Effector memory CD8-positive, alpha-beta T cell (primary cell): ENCODE measurements around the gene BBS9.
"Not testable (repeated sequence)": the region's sequence is repeated elsewhere in the genome, so short reads cannot be mapped to it uniquely, and the experiment has no call there.

Experiments
- ATAC-seq: fragments of 150-1000 bp; cut with Tn5 transposase; replicated peaks from 2 replicates; pipeline ENCODE4 v1.10.0; 2021; ENCODE audit warnings: mild to moderate bottlenecking, moderate library complexity
- DNase-seq, 3 experiments: peaks; one replicate each; pipeline ENCODE4 v3.0.0; 2021
- H3K27ac Mint-ChIP-seq, 2 donors: one replicate each; pipeline ENCODE4 v1.8.0; 2022; ENCODE audit warnings: mild to moderate bottlenecking in 2 of 2, mixed read lengths in 2 of 2, moderate library complexity in 2 of 2
- H3K27me3 Mint-ChIP-seq, 2 donors: one replicate each; pipeline ENCODE4 v1.8.0; 2022; ENCODE audit warnings: mixed read lengths in 2 of 2
- H3K36me3 Mint-ChIP-seq: one replicate; pipeline ENCODE4 v1.8.0; 2022; ENCODE audit warnings: mild to moderate bottlenecking, moderate library complexity, mixed read lengths; ENCODE audit not compliant: insufficient read depth
- H3K4me1 Mint-ChIP-seq, 2 donors: one replicate each; pipeline ENCODE4 v1.8.0; 2022; ENCODE audit warnings: low read depth in 2 of 2, mixed read lengths in 2 of 2
- H3K4me3 Mint-ChIP-seq, 2 donors: one replicate each; pipeline ENCODE4 v1.8.0; 2022; ENCODE audit warnings: mild to moderate bottlenecking in 2 of 2, mixed read lengths in 2 of 2, moderate library complexity in 2 of 2
- H3K9me3 Mint-ChIP-seq, 2 donors: one replicate each; pipeline ENCODE4 v1.8.0; 2022; ENCODE audit warnings: mixed read lengths in 2 of 2

BBS9 gene

GRCh38 chr7:33503014-33503413, 373.6 kb downstream of the BBS9 start:
- no peak for DNase-seq
- H3K36me3 Mint-ChIP-seq: peaks cover 4% of the 10 kb centered on the region
- ATAC-seq: no peak
- H3K4me3 Mint-ChIP-seq: no peak overlapping the region
- H3K27ac Mint-ChIP-seq: no peak overlapping the region
- H3K4me1 Mint-ChIP-seq: no peaks in the 10 kb centered on the region
- no peaks in the 10 kb centered on the region for H3K9me3 Mint-ChIP-seq
- no peaks in the 10 kb centered on the region for H3K27me3 Mint-ChIP-seq

- H3K27me3 Mint-ChIP-seq: no peaks in the 10 kb centered on the region
- no peaks in the 10 kb centered on the region for H3K4me1 Mint-ChIP-seq
- ATAC-seq (no peak), DNase-seq (no peak)
- no peak overlapping the region for H3K27ac Mint-ChIP-seq
- no peaks in the 10 kb centered on the region for H3K9me3 Mint-ChIP-seq
- H3K4me3 Mint-ChIP-seq: no peak overlapping the region
- H3K36me3 Mint-ChIP-seq: peaks cover 4% of the 10 kb centered on the region
Measured at GRCh38 chr7:33503736-33504135, 374.4 kb downstream of the BBS9 start.

DNA sequence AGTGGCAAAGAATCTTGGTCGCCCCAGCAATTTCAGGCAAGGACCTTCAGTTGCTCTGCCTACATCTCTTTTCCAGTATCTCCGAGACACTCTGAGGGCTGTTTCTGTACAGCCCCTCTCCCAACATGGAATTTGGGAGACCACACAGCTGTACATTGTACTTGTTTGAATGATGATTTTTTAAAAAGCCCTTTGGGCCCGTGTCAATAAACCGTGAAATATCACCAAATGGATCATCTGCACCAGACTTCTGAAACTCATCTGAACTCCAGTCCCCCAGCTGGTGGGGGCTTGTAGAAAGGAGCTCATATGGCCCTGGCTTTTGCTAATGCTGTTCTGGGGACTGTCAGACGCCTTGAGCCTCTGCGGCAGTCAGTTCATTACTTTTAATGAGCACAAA, 374.9 kb downstream of the BBS9 start:
- Mint-ChIP-seq H3K4me3 (no peak overlapping the region), H3K9me3 (no peaks in the 10 kb centered on the region), H3K27me3 (no peaks in the 10 kb centered on the region), H3K36me3 (peaks cover 4% of the 10 kb centered on the region), H3K4me1 (no peaks in the 10 kb centered on the region), H3K27ac (no peak overlapping the region)
- DNase-seq (no peak), ATAC-seq (no peak)

DNA sequence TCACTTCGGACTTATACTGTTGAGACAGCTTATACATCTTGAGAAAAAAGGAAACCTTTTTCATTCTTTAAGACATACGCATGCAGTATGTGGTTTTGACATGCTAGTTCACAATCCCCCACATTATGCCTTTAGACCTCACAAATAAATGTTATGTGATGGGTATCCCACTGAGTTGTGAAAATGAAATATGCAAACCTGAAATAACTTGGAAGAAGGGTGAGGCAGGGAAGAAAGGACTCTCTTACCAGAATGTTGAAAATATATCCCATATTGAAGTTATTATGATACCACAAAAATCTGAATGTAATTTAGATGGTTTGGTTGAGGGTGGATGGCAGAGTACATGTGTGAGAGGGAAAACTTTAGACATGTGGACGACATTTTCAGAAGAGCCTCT, 379.8 kb downstream of the BBS9 start:
- H3K27ac Mint-ChIP-seq: peak overlapping the region in 1 of 2 donors; percentile 4
- no peaks in the 10 kb centered on the region for H3K4me1 Mint-ChIP-seq
- no peaks in the 10 kb centered on the region for H3K9me3 Mint-ChIP-seq
- ATAC-seq (no peak), DNase-seq (no peak)
- H3K27me3 Mint-ChIP-seq: no peaks in the 10 kb centered on the region
- no peak overlapping the region for H3K4me3 Mint-ChIP-seq
- peaks cover 4% of the 10 kb centered on the region for H3K36me3 Mint-ChIP-seq

DNA sequence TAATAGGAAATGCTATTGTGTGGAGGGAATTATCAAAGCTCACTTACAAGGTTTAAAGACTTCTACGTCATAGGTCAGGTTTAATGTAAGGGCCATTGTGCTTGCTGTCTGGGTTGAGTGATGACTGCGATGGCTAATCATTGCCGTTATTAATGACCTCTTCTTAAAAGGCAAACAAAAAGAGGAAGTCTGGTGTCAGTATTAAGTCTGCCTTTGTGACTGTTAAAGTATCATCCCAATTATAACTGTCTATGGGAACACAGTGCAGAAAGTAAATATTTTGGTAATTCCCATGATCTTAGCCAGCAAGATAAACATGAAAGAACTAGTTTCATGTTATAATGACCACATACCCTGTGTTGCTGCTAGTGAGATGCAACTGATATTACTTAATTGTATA, 382.4 kb downstream of the BBS9 start:
- H3K4me3 Mint-ChIP-seq: no peak overlapping the region
- ATAC-seq: no peak
- DNase-seq: no peak
- H3K4me1 Mint-ChIP-seq: peaks cover 0 to 2% of the 10 kb centered on the region in 2 donors
- H3K27me3 Mint-ChIP-seq: no peaks in the 10 kb centered on the region
- no peak overlapping the region for H3K27ac Mint-ChIP-seq
- H3K36me3 Mint-ChIP-seq: peaks cover 4% of the 10 kb centered on the region
- no peaks in the 10 kb centered on the region for H3K9me3 Mint-ChIP-seq

DNA sequence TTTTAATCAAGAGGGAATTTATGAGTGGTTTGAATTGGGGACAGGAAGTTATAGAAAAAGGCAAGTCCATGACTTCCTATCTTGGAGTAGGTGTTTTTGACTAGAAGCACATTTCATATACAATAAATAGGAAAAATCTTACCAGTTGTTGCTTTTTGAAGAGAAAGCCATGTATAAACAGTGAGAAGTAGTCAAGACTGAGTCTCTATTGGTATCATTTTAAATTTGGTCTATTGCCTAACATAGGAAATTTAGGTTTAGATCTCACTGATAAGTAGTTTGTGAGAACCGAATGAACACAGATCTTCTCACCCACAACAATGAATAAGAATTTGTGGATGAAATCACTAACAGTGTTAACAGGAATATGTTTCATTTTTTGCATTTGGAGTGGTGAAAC, 387.2 kb downstream of the BBS9 start:
- no peaks in the 10 kb centered on the region for H3K9me3 Mint-ChIP-seq
- no peaks in the 10 kb centered on the region for H3K36me3 Mint-ChIP-seq
- DNase-seq (no peak), ATAC-seq (no peak)
- no peak overlapping the region for H3K27ac Mint-ChIP-seq
- peaks cover 0 to 2% of the 10 kb centered on the region in 2 donors for H3K4me1 Mint-ChIP-seq
- no peaks in the 10 kb centered on the region for H3K27me3 Mint-ChIP-seq
- H3K4me3 Mint-ChIP-seq: no peak overlapping the region

- no peak overlapping the region for H3K4me3 Mint-ChIP-seq
- H3K4me1 Mint-ChIP-seq: peaks cover 0 to 2% of the 10 kb centered on the region in 2 donors
- DNase-seq (no peak), ATAC-seq (no peak)
- H3K36me3 Mint-ChIP-seq: no peaks in the 10 kb centered on the region
- H3K27ac Mint-ChIP-seq: no peak overlapping the region
- no peaks in the 10 kb centered on the region for H3K9me3 Mint-ChIP-seq
- H3K27me3 Mint-ChIP-seq: no peaks in the 10 kb centered on the region
Measured at GRCh38 chr7:33517191-33517590, 387.8 kb downstream of the BBS9 start.

GRCh38 chr7:33527008-33527407, 397.6 kb downstream of the BBS9 start:
- H3K36me3 Mint-ChIP-seq, H3K27me3 Mint-ChIP-seq, DNase-seq, ATAC-seq, H3K4me1 Mint-ChIP-seq, H3K4me3 Mint-ChIP-seq, H3K27ac Mint-ChIP-seq, H3K9me3 Mint-ChIP-seq: not testable (repeated sequence)

DNA sequence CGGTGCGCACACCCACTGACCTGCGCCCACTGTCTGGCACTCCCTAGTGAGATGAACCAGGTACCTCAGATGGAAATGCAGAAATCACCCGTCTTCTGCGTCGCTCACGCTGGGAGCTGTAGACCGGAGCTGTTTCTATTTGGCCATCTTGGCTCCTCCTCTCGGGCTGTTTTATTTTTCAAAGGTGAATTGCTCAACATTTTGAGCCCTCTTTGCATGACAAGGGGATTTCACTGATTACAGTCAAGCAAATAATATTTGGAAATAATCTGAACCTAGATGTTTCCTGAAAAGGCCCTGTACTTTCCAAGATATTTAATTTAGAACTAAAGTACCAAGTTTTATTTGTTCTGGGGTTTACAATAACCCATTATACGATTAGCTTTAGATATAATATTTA, 398.2 kb downstream of the BBS9 start:
- H3K9me3 Mint-ChIP-seq, H3K27ac Mint-ChIP-seq, H3K4me1 Mint-ChIP-seq, H3K4me3 Mint-ChIP-seq, H3K36me3 Mint-ChIP-seq, DNase-seq, H3K27me3 Mint-ChIP-seq, ATAC-seq: not testable (repeated sequence)

GRCh38 chr7:33529070-33529469, 399.7 kb downstream of the BBS9 start:
- ATAC-seq (no peak), DNase-seq (no peak)
- peaks cover under 1 to 10% of the 10 kb centered on the region in 2 donors for H3K4me1 Mint-ChIP-seq
- no peaks in the 10 kb centered on the region for H3K27me3 Mint-ChIP-seq
- no peak overlapping the region for H3K4me3 Mint-ChIP-seq
- no peak overlapping the region for H3K27ac Mint-ChIP-seq
- H3K36me3 Mint-ChIP-seq: no peaks in the 10 kb centered on the region
- H3K9me3 Mint-ChIP-seq: peaks cover 0 to 5% of the 10 kb centered on the region in 2 donors

DNA sequence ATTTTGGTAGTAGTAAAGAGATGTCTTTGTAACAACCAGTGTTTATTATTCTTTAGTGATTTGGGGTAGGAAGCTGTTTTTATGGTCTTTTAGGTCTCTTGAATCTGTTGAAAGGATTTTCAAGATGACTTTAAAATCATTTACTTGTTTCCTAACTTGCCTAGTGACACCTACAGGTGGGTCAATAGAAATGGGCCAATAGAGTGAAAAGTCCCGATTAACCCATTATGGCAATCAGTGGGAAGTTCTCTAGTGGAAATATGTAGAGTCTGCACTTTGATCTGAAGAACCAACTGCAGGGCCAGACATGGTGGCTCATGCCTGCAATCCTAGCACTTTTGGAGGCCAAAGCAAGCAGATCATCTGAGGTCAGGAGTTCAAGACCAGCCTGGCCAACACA, 401.3 kb downstream of the BBS9 start:
- no peak for DNase-seq
- H3K36me3 Mint-ChIP-seq: peaks cover 3% of the 10 kb centered on the region
- H3K9me3 Mint-ChIP-seq: peaks cover 0 to 5% of the 10 kb centered on the region in 2 donors
- H3K27ac Mint-ChIP-seq: no peak overlapping the region
- H3K4me1 Mint-ChIP-seq: peaks cover 14 to 15% of the 10 kb centered on the region in 2 donors
- no peaks in the 10 kb centered on the region for H3K27me3 Mint-ChIP-seq
- no peak overlapping the region for H3K4me3 Mint-ChIP-seq
- ATAC-seq: no peak

- H3K4me3 Mint-ChIP-seq: no peak overlapping the region
- H3K4me1 Mint-ChIP-seq: peaks cover 15% of the 10 kb centered on the region in 2 donors
- no peak for ATAC-seq
- H3K9me3 Mint-ChIP-seq: peaks cover 0 to 5% of the 10 kb centered on the region in 2 donors
- peaks cover 3% of the 10 kb centered on the region for H3K36me3 Mint-ChIP-seq
- H3K27me3 Mint-ChIP-seq: no peaks in the 10 kb centered on the region
- no peak overlapping the region for H3K27ac Mint-ChIP-seq
- no peak for DNase-seq
Measured at GRCh38 chr7:33531888-33532287, 402.5 kb downstream of the BBS9 start.

- no peaks in the 10 kb centered on the region for H3K27me3 Mint-ChIP-seq
- H3K4me3 Mint-ChIP-seq: no peak overlapping the region
- H3K36me3 Mint-ChIP-seq: peaks cover 7% of the 10 kb centered on the region
- H3K4me1 Mint-ChIP-seq: peaks cover 17 to 22% of the 10 kb centered on the region in 2 donors
- DNase-seq: no peak
- H3K9me3 Mint-ChIP-seq: peaks cover 3 to 5% of the 10 kb centered on the region in 2 donors
- no peak for ATAC-seq
- H3K27ac Mint-ChIP-seq: no peak overlapping the region
Measured at GRCh38 chr7:33534833-33535232, 405.5 kb downstream of the BBS9 start.

- H3K27ac Mint-ChIP-seq: no peak overlapping the region
- peaks cover 3 to 9% of the 10 kb centered on the region in 2 donors for H3K9me3 Mint-ChIP-seq
- H3K36me3 Mint-ChIP-seq: peaks cover 7% of the 10 kb centered on the region
- ATAC-seq (no peak), DNase-seq (no peak)
- peaks cover 17 to 30% of the 10 kb centered on the region in 2 donors for H3K4me1 Mint-ChIP-seq
- no peaks in the 10 kb centered on the region for H3K27me3 Mint-ChIP-seq
- H3K4me3 Mint-ChIP-seq: no peak overlapping the region
Measured at GRCh38 chr7:33535989-33536388, 406.6 kb downstream of the BBS9 start.
